PFSK-1 (cell line): ENCODE data around the gene VAPB.

Source experiments
- FOXP2 ChIP-seq: optimal IDR thresholded peaks from 2 replicates; pipeline ENCODE3; 2011; ENCODE audit warnings: borderline replicate concordance, control low read depth, inconsistent platforms; ENCODE audit not compliant: insufficient read depth; ENCODE audit errors: extremely low read length, extremely low read depth
- POLR2AphosphoS5 ChIP-seq: IDR thresholded peaks from 2 replicates; pipeline ENCODE4 v1.6.1; 2012; ENCODE audit warnings: low read depth, mild to moderate bottlenecking, control low read depth, low read length, moderate library complexity
- REST ChIP-seq, 2 experiments: IDR thresholded peaks; 2 replicates each; pipeline versions ENCODE4 v1.6.1 to v1.8.0; 2011 to 2012; ENCODE audit warnings: low read depth in 2 of 2, low read length in 2 of 2, control low read depth in 1 of 2, inconsistent platforms in 1 of 2, mild to moderate bottlenecking in 1 of 2, moderate library complexity in 1 of 2; ENCODE audit not compliant: insufficient read depth in 1 of 2
- SIN3A ChIP-seq: IDR thresholded peaks from 2 replicates; pipeline ENCODE4 v1.6.1; 2012; ENCODE audit warnings: mild to moderate bottlenecking, low read length, moderate library complexity, borderline replicate concordance; ENCODE audit not compliant: insufficient read depth
- TAF1 ChIP-seq: IDR thresholded peaks from 2 replicates; pipeline ENCODE4 v1.6.1; 2012; ENCODE audit warnings: low read length, control low read depth, borderline replicate concordance; ENCODE audit not compliant: insufficient read depth

Gene VAPB

DNA sequence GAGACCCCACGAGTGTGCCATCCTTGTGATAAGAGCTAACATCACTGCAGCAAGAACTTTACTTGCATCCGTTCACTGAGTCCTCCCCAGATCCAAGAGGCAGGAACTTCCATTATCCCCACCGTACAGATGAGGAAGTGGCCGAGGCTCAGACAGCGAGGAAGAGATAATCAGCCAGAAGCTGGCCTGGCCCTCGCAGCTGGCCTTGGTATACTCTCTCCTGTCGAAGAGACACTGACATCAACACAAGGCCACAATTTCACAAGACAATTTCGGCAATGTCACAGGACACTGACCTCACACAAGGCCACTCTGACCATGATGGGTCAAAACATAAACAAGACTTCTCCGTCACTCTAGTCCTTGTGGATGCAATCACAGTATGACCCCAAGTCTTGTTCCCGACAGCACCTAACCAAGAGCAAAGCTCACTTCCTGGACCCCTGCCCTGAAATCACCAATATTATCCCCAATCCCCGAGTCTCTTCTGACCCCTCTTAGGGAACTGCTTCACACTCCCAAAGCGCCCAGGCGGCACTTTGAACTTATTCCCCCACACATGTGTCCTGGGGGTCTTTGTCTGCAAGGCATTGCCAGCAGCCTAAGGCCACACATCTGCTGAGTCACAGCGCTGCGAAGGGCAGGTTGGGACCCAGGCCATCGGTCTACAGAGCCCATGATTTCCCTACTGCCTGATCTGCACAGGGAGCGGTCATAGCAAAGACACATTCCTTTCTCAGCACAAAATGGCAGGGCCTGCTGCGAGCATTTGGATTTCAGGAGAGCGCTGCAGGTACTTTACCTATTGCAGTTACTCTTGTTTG is 14.8 kb upstream of the VAPB start:
- TF ChIP-seq REST (IDR thresholded peaks at IDR 0.05; ENCODE audit: insufficient read depth in 1 of 2, low read depth in 2 of 2, low read length in 2 of 2): no peak

GRCh38 chr20:58374906-58375758 is 13.9 kb upstream of the VAPB start:
- TF ChIP-seq POLR2AphosphoS5 (no peak), SIN3A (no peak), TAF1 (no peak), FOXP2 (no peak), REST (IDR thresholded peaks at IDR 0.05; ENCODE audit: insufficient read depth in 1 of 2, low read depth in 2 of 2, low read length in 2 of 2) (no peak)

DNA sequence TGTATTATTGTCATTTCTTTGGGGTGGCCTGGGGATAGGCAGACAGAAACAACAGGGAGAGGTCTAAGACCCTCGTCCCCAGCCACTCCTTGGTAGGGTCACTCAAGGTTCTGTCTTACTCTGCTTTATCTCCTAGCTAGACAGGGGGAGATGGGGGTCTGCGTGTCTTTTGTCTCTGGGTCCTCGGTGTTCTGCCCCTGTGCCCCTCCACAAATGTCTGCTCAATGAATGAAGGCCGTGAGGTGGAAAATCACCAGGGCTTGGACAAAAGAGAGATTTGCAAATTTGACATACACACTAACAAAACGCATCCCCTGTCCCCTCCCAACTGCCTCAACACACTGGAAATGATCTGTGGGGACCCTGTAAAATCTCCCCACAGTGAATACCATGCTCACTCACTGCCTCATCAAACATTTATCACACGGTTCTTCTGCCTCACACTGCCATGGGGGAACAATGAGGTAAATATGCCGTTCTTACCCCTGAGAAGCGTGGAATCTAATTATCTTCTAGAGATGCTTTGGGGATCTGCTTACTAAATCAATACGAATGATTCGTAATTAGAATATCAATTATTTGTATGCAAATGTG is 13.2 kb upstream of the VAPB start:
- no peak for TF ChIP-seq TAF1
- no peak for TF ChIP-seq FOXP2
- no peak for TF ChIP-seq REST (IDR thresholded peaks at IDR 0.05; ENCODE audit: insufficient read depth in 1 of 2, low read depth in 2 of 2, low read length in 2 of 2)
- no peak for TF ChIP-seq POLR2AphosphoS5
- TF ChIP-seq SIN3A: no peak

GRCh38 chr20:58377017-58377416 is 12.0 kb upstream of the VAPB start:
- TF ChIP-seq REST (IDR thresholded peaks at IDR 0.05; ENCODE audit: insufficient read depth in 1 of 2, low read depth in 2 of 2, low read length in 2 of 2) (no peak), SIN3A (no peak), FOXP2 (no peak), POLR2AphosphoS5 (no peak), TAF1 (no peak)
